DOHH2 (cell line): ENCODE measurements around the gene PMF1.

Experiments used
- EZH2phosphoT487 ChIP-seq: fragments of 200-600 bp; sonication (generic); IDR thresholded peaks from 2 replicates; pipeline ENCODE4 v1.6.1; 2017; ENCODE audit warnings: borderline replicate concordance, mild to moderate bottlenecking, antibody characterized with exemption, low read length, moderate library complexity, mixed read lengths
- TF ChIP-seq, protein P1 (sequence below): fragments of 200-600 bp; sonication (generic); IDR thresholded peaks from one replicate; pipeline ENCODE4 v1.5.1; 2014; ENCODE audit warnings: antibody characterized with exemption, mild to moderate bottlenecking, low read depth, low read length; ENCODE audit not compliant: poor library complexity, severe bottlenecking

DNA sequence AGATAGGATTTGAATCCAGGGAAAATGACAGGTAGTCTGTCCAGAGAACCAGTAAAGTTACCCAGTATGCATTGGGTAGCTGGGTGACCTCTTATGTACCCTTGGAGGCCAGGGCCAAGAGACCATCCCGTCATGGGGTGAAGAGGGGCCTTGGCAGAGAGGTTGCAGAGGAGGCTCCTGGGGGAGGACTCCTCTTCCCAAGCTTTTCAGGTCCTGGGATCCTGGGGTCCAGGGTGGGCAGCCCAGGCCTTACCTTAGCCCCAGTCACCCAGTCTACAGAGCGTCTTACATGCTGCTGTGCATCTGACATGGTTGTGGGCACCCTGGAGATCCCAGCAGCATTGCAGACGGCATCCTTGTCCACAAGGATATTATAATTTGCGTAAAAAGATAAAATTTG is 14.0 kb downstream of the PMF1 start:
- TF ChIP-seq, protein P1, sequence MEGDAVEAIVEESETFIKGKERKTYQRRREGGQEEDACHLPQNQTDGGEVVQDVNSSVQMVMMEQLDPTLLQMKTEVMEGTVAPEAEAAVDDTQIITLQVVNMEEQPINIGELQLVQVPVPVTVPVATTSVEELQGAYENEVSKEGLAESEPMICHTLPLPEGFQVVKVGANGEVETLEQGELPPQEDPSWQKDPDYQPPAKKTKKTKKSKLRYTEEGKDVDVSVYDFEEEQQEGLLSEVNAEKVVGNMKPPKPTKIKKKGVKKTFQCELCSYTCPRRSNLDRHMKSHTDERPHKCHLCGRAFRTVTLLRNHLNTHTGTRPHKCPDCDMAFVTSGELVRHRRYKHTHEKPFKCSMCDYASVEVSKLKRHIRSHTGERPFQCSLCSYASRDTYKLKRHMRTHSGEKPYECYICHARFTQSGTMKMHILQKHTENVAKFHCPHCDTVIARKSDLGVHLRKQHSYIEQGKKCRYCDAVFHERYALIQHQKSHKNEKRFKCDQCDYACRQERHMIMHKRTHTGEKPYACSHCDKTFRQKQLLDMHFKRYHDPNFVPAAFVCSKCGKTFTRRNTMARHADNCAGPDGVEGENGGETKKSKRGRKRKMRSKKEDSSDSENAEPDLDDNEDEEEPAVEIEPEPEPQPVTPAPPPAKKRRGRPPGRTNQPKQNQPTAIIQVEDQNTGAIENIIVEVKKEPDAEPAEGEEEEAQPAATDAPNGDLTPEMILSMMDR: no peak
- TF ChIP-seq EZH2phosphoT487: no peak
